GM12872 (cell line): ENCODE data around the gene AUH.

ENCODE experiments used
- TF ChIP-seq, protein P1 (sequence below): IDR thresholded peaks from 3 replicates; pipeline ENCODE4 v1.5.1; 2011; ENCODE audit warnings: low read depth, mild to moderate bottlenecking, low read length, moderate library complexity; ENCODE audit not compliant: insufficient read depth

AUH gene

DNA sequence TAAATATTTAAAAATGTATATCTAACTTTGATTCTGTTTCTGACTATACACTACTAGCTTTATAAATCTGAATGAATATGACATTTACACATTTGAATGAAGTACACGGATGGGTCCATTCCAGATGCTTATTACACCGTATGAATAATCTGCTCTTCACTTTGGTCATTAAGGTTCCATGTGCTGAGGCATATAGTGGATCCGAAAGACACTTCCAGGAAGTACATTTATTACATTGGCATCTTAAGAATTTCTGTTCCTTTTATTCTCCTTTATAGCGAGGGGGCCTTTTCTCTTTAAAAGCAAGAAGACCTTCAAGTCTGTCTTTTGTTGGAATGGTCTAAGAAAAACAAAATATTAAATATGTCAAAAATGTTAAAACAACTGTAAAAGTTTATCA lies 147.6 kb downstream of the AUH start:
- TF ChIP-seq, protein P1, sequence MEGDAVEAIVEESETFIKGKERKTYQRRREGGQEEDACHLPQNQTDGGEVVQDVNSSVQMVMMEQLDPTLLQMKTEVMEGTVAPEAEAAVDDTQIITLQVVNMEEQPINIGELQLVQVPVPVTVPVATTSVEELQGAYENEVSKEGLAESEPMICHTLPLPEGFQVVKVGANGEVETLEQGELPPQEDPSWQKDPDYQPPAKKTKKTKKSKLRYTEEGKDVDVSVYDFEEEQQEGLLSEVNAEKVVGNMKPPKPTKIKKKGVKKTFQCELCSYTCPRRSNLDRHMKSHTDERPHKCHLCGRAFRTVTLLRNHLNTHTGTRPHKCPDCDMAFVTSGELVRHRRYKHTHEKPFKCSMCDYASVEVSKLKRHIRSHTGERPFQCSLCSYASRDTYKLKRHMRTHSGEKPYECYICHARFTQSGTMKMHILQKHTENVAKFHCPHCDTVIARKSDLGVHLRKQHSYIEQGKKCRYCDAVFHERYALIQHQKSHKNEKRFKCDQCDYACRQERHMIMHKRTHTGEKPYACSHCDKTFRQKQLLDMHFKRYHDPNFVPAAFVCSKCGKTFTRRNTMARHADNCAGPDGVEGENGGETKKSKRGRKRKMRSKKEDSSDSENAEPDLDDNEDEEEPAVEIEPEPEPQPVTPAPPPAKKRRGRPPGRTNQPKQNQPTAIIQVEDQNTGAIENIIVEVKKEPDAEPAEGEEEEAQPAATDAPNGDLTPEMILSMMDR: no peak

DNA sequence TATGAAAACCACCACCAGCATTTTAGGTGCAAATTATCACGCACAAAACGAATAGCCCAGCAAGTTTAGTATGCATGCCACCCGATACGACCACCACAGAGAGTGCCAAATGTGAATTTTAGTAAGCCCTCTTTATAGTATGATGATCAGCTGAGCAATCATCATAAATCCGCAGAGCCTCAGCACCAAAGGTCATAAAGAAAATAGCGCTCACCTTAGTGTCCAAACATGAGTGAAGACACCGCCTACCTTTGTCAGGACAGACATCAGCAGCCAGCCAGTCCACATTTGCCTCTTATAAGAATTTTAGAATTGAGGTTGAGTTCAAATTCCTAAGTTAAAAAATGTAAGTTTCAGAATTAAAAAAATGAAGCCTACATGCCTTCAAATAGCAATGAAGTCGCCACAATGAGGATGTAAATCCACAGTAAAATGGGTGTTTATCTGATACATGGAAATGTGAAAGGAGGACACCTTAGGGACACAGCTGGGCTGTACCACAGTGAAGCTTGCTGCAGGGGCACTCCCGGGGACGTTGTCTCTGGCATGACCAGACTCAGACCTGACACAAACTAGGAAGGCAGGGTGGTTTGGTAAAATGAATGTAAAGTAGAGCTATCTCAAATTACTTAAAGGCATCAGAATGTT lies 149.0 kb downstream of the AUH start:
- TF ChIP-seq, protein P1: no peak

DNA sequence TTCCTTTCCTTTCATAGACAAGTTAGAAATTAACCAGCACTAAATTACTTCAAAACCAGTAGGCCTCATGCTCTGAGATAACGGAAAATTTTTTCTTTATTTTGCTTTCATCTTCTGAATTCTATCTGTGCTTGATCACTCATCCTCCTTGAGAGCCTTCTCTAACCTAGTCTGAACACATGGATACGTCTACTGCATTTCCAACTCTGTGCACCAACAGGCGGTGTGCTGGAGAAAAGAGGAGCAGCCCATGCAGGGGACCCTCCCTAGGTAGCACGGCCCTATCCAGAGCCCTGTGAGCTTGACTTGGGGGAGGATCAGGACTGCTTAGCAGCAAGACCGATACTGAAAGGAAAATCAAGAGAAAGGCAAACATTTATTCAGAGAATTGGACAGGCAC lies 149.8 kb downstream of the AUH start:
- TF ChIP-seq, protein P1: no peak

DNA sequence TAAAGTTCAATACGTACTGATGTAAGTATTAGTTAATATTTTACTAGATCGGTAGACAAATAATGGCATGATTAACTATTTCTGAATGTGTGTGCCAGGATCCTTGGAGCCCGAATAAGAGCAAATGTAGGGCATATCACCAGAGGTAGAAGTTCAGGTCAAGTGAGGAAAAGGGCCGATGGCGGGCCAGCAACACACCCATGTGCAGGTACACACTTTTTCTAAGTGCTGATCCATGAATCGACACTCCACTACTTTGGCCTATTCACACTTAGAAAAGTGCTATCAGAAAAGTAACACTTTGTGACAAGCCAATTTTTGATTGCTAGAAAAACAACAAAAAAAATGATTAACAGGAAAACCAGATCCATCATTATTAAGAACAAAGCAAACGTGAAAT lies 150.3 kb downstream of the AUH start:
- TF ChIP-seq, protein P1: no peak

DNA sequence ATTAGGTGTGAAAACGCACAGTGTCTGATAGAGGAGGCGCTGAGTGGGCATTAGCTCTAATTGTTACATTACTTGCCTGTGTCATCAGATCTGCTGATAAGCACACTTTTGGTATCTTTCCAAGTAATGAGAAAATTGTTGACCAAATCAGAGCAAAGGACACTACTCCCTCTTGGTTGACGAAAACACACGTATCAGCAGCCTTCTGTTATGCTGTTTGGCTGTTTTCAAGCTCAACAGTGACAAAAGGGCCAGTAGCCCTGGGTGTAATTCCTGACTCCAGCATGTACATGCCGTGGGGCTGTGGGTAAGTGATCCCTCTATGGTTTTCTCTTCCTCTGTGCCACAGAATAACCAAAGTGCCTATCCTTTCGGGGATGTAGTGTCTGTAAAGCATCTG lies 151.4 kb downstream of the AUH start:
- TF ChIP-seq, protein P1: no peak

DNA sequence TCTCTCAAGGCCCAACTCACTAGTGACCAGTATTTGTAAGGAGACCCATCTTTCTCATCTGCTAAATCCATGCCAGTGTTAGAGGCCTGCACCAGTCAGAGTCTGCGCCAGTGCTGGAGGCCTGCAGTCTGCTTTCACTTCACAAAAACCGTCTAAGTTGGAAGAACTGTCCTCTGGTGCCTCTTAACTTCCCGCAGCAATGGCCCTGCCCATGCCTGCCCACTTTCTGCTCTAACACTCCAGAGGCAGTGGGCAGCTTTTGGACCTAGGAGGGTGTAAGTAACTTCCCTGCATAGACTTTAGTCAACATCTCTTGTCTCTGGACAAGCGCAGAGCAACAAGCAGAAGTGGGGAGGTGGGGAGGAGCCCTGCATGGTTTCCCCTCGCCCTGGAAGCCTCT lies 152.9 kb downstream of the AUH start:
- TF ChIP-seq, protein P1: no peak

DNA sequence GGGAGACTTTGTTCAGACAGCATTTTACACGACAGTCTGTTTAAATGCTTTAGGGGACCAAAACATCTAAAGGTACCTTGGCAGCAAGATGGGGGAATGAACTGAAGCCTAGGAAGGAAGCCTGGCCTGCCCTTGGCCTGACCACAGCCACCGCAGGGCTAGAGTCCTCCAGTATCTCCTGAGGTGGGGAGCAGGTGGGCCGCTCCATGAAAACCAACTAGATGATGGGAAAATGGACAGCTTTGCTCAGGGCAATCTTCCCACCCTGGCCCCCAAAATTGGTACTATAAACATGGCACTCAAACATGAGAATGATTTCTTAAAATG lies 153.3 kb downstream of the AUH start:
- TF ChIP-seq, protein P1: no peak
